Activated T-cell treated with anti-CD3 and anti-CD28 coated beads, Interleukin-2, amount 50 U/mL, for 4 hours (primary cell): ENCODE measurements around the gene TMSB15B. TPM values are rescaled to one million over a fixed set of nuclear protein-coding genes. Genes with fewer than 3 reads are reported as not detected.
"Not testable (repeated sequence)": the region's sequence is repeated elsewhere in the genome, so short reads cannot be mapped to it uniquely, and the experiment has no call there.

Experiments used
- ATAC-seq, 2 donors: fragments of 200-7000 bp; cut with Tn5 transposase; one replicate each; pipeline ENCODE4 v1.10.0; 2021
- DNase-seq: peaks from one replicate; pipeline ENCODE4 v3.0.0-alpha.2; 2020
- H3K27me3 Mint-ChIP-seq: one replicate; pipeline ENCODE4 v1.8.0; 2021; ENCODE audit warnings: low read depth, mixed read lengths
- H3K36me3 Mint-ChIP-seq: one replicate; pipeline ENCODE4 v1.8.0; 2022; ENCODE audit warnings: mixed read lengths; ENCODE audit not compliant: insufficient read depth
- H3K4me1 Mint-ChIP-seq: one replicate; pipeline ENCODE4 v1.8.0; 2021; ENCODE audit warnings: low read depth, mixed read lengths
- H3K4me3 Mint-ChIP-seq: one replicate; pipeline ENCODE4 v1.8.0; 2021; ENCODE audit warnings: mild to moderate bottlenecking, moderate library complexity, mixed read lengths
- H3K9me3 Mint-ChIP-seq: one replicate; pipeline ENCODE4 v1.8.0; 2021; ENCODE audit warnings: mixed read lengths
- total RNA-seq, 3 donors: library from RNA; stranded (reverse); gene quantifications; one replicate each; pipeline ENCODE4 v1.2.1, GENCODE V29; 2021

TMSB15B gene
- total RNA-seq, 3 donors from 2014 or later: 4.4 to 6.4 (median 5.2) TPM

- H3K4me1 Mint-ChIP-seq, H3K9me3 Mint-ChIP-seq, DNase-seq, H3K36me3 Mint-ChIP-seq, H3K27me3 Mint-ChIP-seq, ATAC-seq, H3K4me3 Mint-ChIP-seq: not testable (repeated sequence)
Observed at GRCh38 chrX:103960599-103960998, 1.8 kb upstream of the TMSB15B start.

GRCh38 chrX:103983508-103983907 lies 21.1 kb downstream of the TMSB15B start:
- H3K36me3 Mint-ChIP-seq, DNase-seq, H3K27me3 Mint-ChIP-seq, H3K4me1 Mint-ChIP-seq, H3K4me3 Mint-ChIP-seq, ATAC-seq, H3K9me3 Mint-ChIP-seq: not testable (repeated sequence)

GRCh38 chrX:103999234-103999633 lies 36.8 kb downstream of the TMSB15B start:
- Mint-ChIP-seq H3K4me1 (no peaks in the 10 kb centered on the region), H3K36me3 (no peaks in the 10 kb centered on the region), H3K4me3 (no peak overlapping the region), H3K27me3 (no peaks in the 10 kb centered on the region), H3K9me3 (no peaks in the 10 kb centered on the region)
- no peak for DNase-seq
- ATAC-seq: no peak

GRCh38 chrX:104008831-104009230 lies 46.4 kb downstream of the TMSB15B start:
- no peaks in the 10 kb centered on the region for H3K36me3 Mint-ChIP-seq
- H3K9me3 Mint-ChIP-seq: no peaks in the 10 kb centered on the region
- no peaks in the 10 kb centered on the region for H3K4me1 Mint-ChIP-seq
- no peak for ATAC-seq
- H3K4me3 Mint-ChIP-seq: no peak overlapping the region
- H3K27me3 Mint-ChIP-seq: peaks cover 2% of the 10 kb centered on the region
- no peak for DNase-seq

- H3K9me3 Mint-ChIP-seq: no peaks in the 10 kb centered on the region
- no peaks in the 10 kb centered on the region for H3K27me3 Mint-ChIP-seq
- no peaks in the 10 kb centered on the region for H3K36me3 Mint-ChIP-seq
- no peaks in the 10 kb centered on the region for H3K4me1 Mint-ChIP-seq
- no peak for ATAC-seq
- DNase-seq: no peak
- H3K4me3 Mint-ChIP-seq: no peak overlapping the region
Observed at GRCh38 chrX:104013158-104013557, 50.7 kb downstream of the TMSB15B start.

GRCh38 chrX:104013606-104014005 lies 51.2 kb downstream of the TMSB15B start, which contains the start of gene H2BW1:
TSS of gene H2BW1 (minus strand) at chrX:104013708. CDS start at chrX:104013576, 132 bp downstream.
- DNase-seq: no peak
- no peak within 1 kb of the TSS for H3K4me3 Mint-ChIP-seq

GRCh38 chrX:104015576-104015975 lies 53.1 kb downstream of the TMSB15B start:
- not testable (repeated sequence) for H3K9me3 Mint-ChIP-seq, H3K4me3 Mint-ChIP-seq, DNase-seq, H3K27me3 Mint-ChIP-seq, H3K4me1 Mint-ChIP-seq, H3K36me3 Mint-ChIP-seq, ATAC-seq

More at GRCh38 chrX:104013606-104014005, 51.2 kb downstream of the TMSB15B start, which contains the start of gene H2BW1:
- no peak for ATAC-seq
- H3K36me3 Mint-ChIP-seq: no peaks in the 10 kb centered on the region
- H3K9me3 Mint-ChIP-seq: no peaks in the 10 kb centered on the region
- no peaks in the 10 kb centered on the region for H3K4me1 Mint-ChIP-seq
- no peaks in the 10 kb centered on the region for H3K27me3 Mint-ChIP-seq

Other genes with a start within 250 kb of the TMSB15B start
- gene PLP1, start 185.8 kb upstream of the TMSB15B start, total RNA-seq: not detected
- under 1 TPM; 0.24 to 0.30 (median 0.28) TPM for gene RAB9B, start 130.4 kb upstream of the TMSB15B start, total RNA-seq
- not detected for gene H2BW1, start 51.1 kb downstream of the TMSB15B start, total RNA-seq
- not detected for gene H2BW2, start 77.3 kb downstream of the TMSB15B start, total RNA-seq
- 1 to 10 TPM in 1 of 3 donors, under 1 TPM in 2; 0.74 to 1.5 (median 0.92) TPM for gene TMSB15C, start 113.6 kb downstream of the TMSB15B start, total RNA-seq
- under 1 TPM; 0.49 to 0.86 (median 0.55) TPM for gene ZCCHC18, start 149.9 kb downstream of the TMSB15B start, total RNA-seq
- 1 to 10 TPM; 3.2 to 4.4 (median 4.2) TPM for gene SLC25A53, start 194.4 kb downstream of the TMSB15B start, total RNA-seq
- gene FAM199X, start 203.8 kb downstream of the TMSB15B start, total RNA-seq: 1 to 10 TPM; 8.0 to 8.2 (median 8.1) TPM